ENCODE measurements around the gene ERGIC3.

The ERGIC3 gene

GRCh38 chr20:35502352-35502751 is 39.5 kb upstream of the ERGIC3 start:
- no peak overlapping the region for H3K4me3 ChIP-seq (replicated peaks; ENCODE audit: low read depth, low read length)
- DNase-seq (ENCODE audit: low read depth): no peak
- TF ChIP-seq CTCF (IDR thresholded peaks at IDR 0.05; ENCODE audit: low read length, missing control alignments): no peak

- H3K4me3 ChIP-seq (replicated peaks; ENCODE audit: low read depth, low read length): no peak overlapping the region
- TF ChIP-seq CTCF (IDR thresholded peaks at IDR 0.05; ENCODE audit: low read length, missing control alignments): no peak
These were observed 38.6 kb upstream of the ERGIC3 start for GRCh38 chr20:35503281-35503680.

GRCh38 chr20:35503841-35504561 is 37.9 kb upstream of the ERGIC3 start:
- no peak for DNase-seq (ENCODE audit: low read depth)
- TF ChIP-seq CTCF (IDR thresholded peaks at IDR 0.05; ENCODE audit: low read length, missing control alignments): no peak
- H3K4me3 ChIP-seq (replicated peaks; ENCODE audit: low read depth, low read length): no peak overlapping the region

More at GRCh38 chr20:35503281-35503680, 38.6 kb upstream of the ERGIC3 start:
- DNase-seq (ENCODE audit: low read depth): no peak

GRCh38 chr20:35504751-35505150 is 37.1 kb upstream of the ERGIC3 start:
- no peak overlapping the region for H3K4me3 ChIP-seq (replicated peaks; ENCODE audit: low read depth, low read length)
- TF ChIP-seq CTCF (IDR thresholded peaks at IDR 0.05; ENCODE audit: low read length, missing control alignments): no peak
- no peak for DNase-seq (ENCODE audit: low read depth)

GRCh38 chr20:35506179-35506578 is 35.7 kb upstream of the ERGIC3 start:
- H3K4me3 ChIP-seq (replicated peaks; ENCODE audit: low read depth, low read length): no peak overlapping the region
- TF ChIP-seq CTCF (IDR thresholded peaks at IDR 0.05; ENCODE audit: low read length, missing control alignments): no peak

GRCh38 chr20:35506872-35507638 is 34.8 kb upstream of the ERGIC3 start:
- no peak for TF ChIP-seq CTCF (IDR thresholded peaks at IDR 0.05; ENCODE audit: low read length, missing control alignments)
- DNase-seq (ENCODE audit: low read depth): no peak
- H3K4me3 ChIP-seq (replicated peaks; ENCODE audit: low read depth, low read length): no peak overlapping the region

More at GRCh38 chr20:35506179-35506578, 35.7 kb upstream of the ERGIC3 start:
- DNase-seq (ENCODE audit: low read depth): no peak

All from fibroblast of pulmonary artery (primary cell).